Measurements from ENCODE around the gene LDLRAD3. TPM values are rescaled to one million over a fixed set of nuclear protein-coding genes. Genes with fewer than 3 reads are reported as not detected.
A peak's percentile ranks its signal among the peaks of the same experiment; 100 is the strongest.

LDLRAD3 gene
- total RNA-seq, 4 donors from 2014 or later: 10.2 to 41.9 (median 19.8) TPM

DNA sequence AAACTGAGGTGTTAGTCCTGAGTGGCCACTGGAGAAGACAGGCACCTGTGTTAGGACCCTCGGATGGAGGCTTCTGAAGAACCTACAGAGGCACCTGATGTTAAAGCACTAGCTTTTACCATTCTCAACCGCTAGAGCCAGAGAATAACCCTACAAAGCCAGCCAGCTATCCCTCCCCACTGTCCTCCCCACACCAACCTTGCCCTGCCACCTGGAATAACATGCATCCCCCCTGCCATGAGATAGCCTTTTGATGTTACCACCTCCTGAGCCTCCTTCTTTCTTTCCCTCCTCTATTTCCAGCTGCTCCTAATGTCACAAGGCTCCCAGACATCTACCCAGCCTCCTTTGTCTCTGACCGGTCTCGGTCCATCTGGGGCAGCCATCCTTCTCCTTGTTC is 317.2 kb downstream of the LDLRAD3 start:
- no peaks in the 10 kb centered on the region for H3K27me3 ChIP-seq
- no peak overlapping the region for H3K4me3 ChIP-seq
- H3K36me3 ChIP-seq: no peaks in the 10 kb centered on the region
- H3K27ac ChIP-seq: no peak overlapping the region
- H3K9me3 ChIP-seq: no peaks in the 10 kb centered on the region
- intact Hi-C loops (cut with DNase I; ENCODE audit: low total_unique reads): loop anchor here (5.0 kb wide), 1 partner anchor 439 kb away; no protein-coding TSS in a partner anchor
- no peak for DNase-seq
- no peak for TF ChIP-seq POLR2A (IDR thresholded peaks at IDR 0.05)
- TF ChIP-seq CTCF (IDR thresholded peaks at IDR 0.05): no peak
- no peaks in the 10 kb centered on the region for H3K4me1 ChIP-seq

GRCh38 chr11:36264011-36264972 is 320.4 kb downstream of the LDLRAD3 start:
- no peaks in the 10 kb centered on the region for H3K9me3 ChIP-seq
- no peaks in the 10 kb centered on the region for H3K4me1 ChIP-seq
- intact Hi-C loops (cut with DNase I; ENCODE audit: low total_unique reads): loop anchor here (5.0 kb wide), 1 partner anchor 442 kb away; no protein-coding TSS in a partner anchor
- no peak overlapping the region for H3K27ac ChIP-seq
- no peak for DNase-seq
- TF ChIP-seq CTCF (IDR thresholded peaks at IDR 0.05): no peak
- TF ChIP-seq POLR2A (IDR thresholded peaks at IDR 0.05): no peak
- no peak overlapping the region for H3K4me3 ChIP-seq
- no peaks in the 10 kb centered on the region for H3K36me3 ChIP-seq
- no peaks in the 10 kb centered on the region for H3K27me3 ChIP-seq

DNA sequence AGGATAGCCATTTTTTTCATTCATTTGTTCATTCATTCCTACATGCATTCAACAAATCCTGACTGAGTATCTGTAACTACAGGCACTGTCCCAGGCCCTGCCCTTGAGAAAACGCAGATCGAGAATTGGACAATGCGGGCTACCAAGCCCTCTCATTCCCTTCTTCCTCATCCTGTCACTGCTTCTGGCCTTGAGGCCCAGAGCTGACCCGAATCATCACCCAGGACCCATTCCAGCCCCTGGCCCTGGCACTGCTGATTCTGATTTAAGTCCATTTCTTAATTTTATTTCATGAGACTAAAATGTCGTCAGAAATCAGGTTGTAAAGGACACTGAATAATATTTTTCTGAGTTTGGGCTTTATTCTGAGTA is 321.1 kb downstream of the LDLRAD3 start:
- intact Hi-C loops (cut with DNase I; ENCODE audit: low total_unique reads): loop anchor here (5.0 kb wide), 1 partner anchor 443 kb away; no protein-coding TSS in a partner anchor
- Histone ChIP-seq H3K4me1 (no peaks in the 10 kb centered on the region), H3K9me3 (no peaks in the 10 kb centered on the region), H3K27me3 (no peaks in the 10 kb centered on the region), H3K36me3 (no peaks in the 10 kb centered on the region), H3K4me3 (no peak overlapping the region), H3K27ac (no peak overlapping the region)
- TF ChIP-seq POLR2A (IDR thresholded peaks at IDR 0.05) (no peak), CTCF (IDR thresholded peaks at IDR 0.05) (no peak)
- no peak for DNase-seq

GRCh38 chr11:36265793-36266628 is 322.1 kb downstream of the LDLRAD3 start:
- DNase-seq: peak; percentile 56 to 69
- no peaks in the 10 kb centered on the region for H3K4me1 ChIP-seq
- TF ChIP-seq POLR2A (IDR thresholded peaks at IDR 0.05): no peak
- TF ChIP-seq CTCF (IDR thresholded peaks at IDR 0.05): peak; percentile 77 to 84 (median 81)
- no peak overlapping the region for H3K4me3 ChIP-seq
- H3K27me3 ChIP-seq: no peaks in the 10 kb centered on the region
- H3K27ac ChIP-seq: no peak overlapping the region
- no peaks in the 10 kb centered on the region for H3K9me3 ChIP-seq
- intact Hi-C loops (cut with DNase I; ENCODE audit: low total_unique reads): no loop called here
- H3K36me3 ChIP-seq: no peaks in the 10 kb centered on the region

Data from uterus (tissue), 4 donors.